ENCODE data around the gene MED26.

The MED26 gene

DNA sequence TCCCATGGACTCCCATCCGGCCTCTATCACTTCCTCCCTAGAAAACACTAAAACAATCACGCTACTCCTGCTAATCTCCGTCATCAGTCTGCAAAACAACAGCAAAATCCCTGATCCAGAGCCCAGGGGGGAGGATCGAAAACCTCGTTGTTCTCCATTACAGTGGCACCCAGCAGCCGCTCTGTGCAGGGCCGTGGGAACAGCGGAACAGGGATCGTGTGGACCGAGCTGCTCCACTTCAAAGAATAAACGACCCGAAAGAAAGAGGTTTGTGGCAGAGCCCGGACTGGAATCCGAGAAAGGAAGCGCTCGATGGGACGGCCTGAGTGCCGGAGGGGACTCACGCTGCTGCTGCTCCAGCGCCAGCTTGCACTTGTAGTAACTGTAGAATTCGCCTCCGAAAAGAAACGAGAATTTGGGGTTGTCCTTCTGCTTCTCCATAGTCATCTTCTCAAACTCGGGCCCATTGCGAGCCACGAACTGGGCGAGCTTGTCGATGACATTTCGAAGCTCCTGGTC, 86.4 kb downstream of the MED26 start:
- H3K27ac ChIP-seq: peak overlapping the region; percentile 80
- H3K4me3 ChIP-seq (ENCODE audit: low read depth, low read length): peak overlapping the region; percentile 95
- in situ Hi-C loops (cut with HindIII; ENCODE audit: low pct_ligation_motif_present, low sequenced_read_pairs): no loop called here
- no peaks in the 10 kb centered on the region for H3K27me3 ChIP-seq (replicated peaks)
- no peak for TF ChIP-seq CTCF (IDR thresholded peaks at IDR 0.05; ENCODE audit: low read depth, low read length, missing control alignments)
- peak; percentile 17 for DNase-seq
- H3K36me3 ChIP-seq (replicated peaks): peaks cover 19% of the 10 kb centered on the region

- Histone ChIP-seq H3K27ac (peak overlapping the region; percentile 80), H3K36me3 (replicated peaks) (peaks cover 24% of the 10 kb centered on the region), H3K4me3 (ENCODE audit: low read depth, low read length) (peak overlapping the region; percentile 95), H3K27me3 (replicated peaks) (no peaks in the 10 kb centered on the region)
- no peak for TF ChIP-seq CTCF (IDR thresholded peaks at IDR 0.05; ENCODE audit: low read depth, low read length, missing control alignments)
- DNase-seq: no peak
- in situ Hi-C loops (cut with HindIII; ENCODE audit: low pct_ligation_motif_present, low sequenced_read_pairs): no loop called here
These were observed 87.1 kb downstream of the MED26 start for GRCh38 chr19:16540948-16541347.

DNA sequence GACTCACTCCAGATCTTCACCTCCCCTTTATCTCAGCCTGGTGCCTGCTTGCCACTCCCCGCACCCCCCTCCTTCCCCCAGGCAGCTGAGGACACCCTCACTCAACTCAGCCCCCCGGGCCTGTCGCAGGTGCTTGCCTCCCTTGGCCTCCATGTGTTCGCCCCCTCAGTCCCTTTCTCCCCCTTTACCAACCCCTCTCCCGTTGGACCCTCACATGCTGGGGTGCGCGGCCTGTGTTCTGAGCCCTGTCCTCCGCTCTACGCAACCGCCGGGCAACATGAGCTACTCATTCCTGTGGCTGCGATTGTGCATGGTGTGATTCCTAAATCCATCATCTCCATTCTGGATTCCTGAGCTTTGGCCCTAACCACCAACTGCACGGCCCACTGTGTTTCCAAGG, 90.9 kb downstream of the MED26 start:
- no peak overlapping the region for H3K27ac ChIP-seq
- no peaks in the 10 kb centered on the region for H3K27me3 ChIP-seq (replicated peaks)
- in situ Hi-C loops (cut with HindIII; ENCODE audit: low pct_ligation_motif_present, low sequenced_read_pairs): no loop called here
- TF ChIP-seq CTCF (IDR thresholded peaks at IDR 0.05; ENCODE audit: low read depth, low read length, missing control alignments): no peak
- DNase-seq: no peak
- H3K36me3 ChIP-seq (replicated peaks): peaks cover 58% of the 10 kb centered on the region
- no peak overlapping the region for H3K4me3 ChIP-seq (ENCODE audit: low read depth, low read length)

- Histone ChIP-seq H3K36me3 (replicated peaks) (peaks cover 66% of the 10 kb centered on the region), H3K27me3 (replicated peaks) (no peaks in the 10 kb centered on the region), H3K4me3 (ENCODE audit: low read depth, low read length) (no peak overlapping the region), H3K27ac (no peak overlapping the region)
- TF ChIP-seq CTCF (IDR thresholded peaks at IDR 0.05; ENCODE audit: low read depth, low read length, missing control alignments): no peak
- no peak for DNase-seq
- in situ Hi-C loops (cut with HindIII; ENCODE audit: low pct_ligation_motif_present, low sequenced_read_pairs): no loop called here
These were observed 91.9 kb downstream of the MED26 start for GRCh38 chr19:16536130-16536529.

DNA sequence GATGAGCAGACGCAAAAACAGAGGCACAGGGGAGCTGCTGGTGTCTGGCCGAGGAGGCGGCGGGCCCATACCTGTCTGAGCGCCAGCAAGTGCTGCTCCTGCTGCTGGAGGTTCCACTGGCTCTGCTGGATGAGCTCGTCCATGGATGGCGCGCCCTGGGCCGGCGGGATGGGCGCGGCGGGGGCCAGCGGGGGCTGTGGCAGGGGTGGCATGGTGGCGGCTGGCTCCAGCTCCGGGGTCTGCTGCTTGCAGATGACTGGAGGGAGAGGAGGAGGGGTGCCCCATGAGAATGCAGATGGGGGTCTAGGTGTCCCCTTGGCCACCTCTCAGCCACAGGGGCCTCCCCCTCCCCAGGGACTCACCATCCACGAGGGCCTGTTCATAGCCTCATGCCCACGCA, 92.6 kb downstream of the MED26 start:
- no peak for DNase-seq
- H3K27ac ChIP-seq: no peak overlapping the region
- TF ChIP-seq CTCF (IDR thresholded peaks at IDR 0.05; ENCODE audit: low read depth, low read length, missing control alignments): no peak
- no peaks in the 10 kb centered on the region for H3K27me3 ChIP-seq (replicated peaks)
- no peak overlapping the region for H3K4me3 ChIP-seq (ENCODE audit: low read depth, low read length)
- H3K36me3 ChIP-seq (replicated peaks): peaks cover 70% of the 10 kb centered on the region
- in situ Hi-C loops (cut with HindIII; ENCODE audit: low pct_ligation_motif_present, low sequenced_read_pairs): no loop called here

Measured in brain microvascular endothelial cell (primary cell).